WTC11 (cell line): Measurements from ENCODE around the gene SGCD.

Source experiments
- ATF1 ChIP-seq: sonication (generic); formaldehyde crosslinking; IDR thresholded peaks from 2 replicates; pipeline ENCODE4 v1.8.1; 2023; ENCODE audit warnings: mild to moderate bottlenecking, moderate library complexity, missing genetic modification reagents
- ATF2 ChIP-seq: sonication (generic); formaldehyde crosslinking; IDR thresholded peaks from 2 replicates; pipeline ENCODE4 v1.8.1; 2022; ENCODE audit warnings: low read depth, missing genetic modification reagents, borderline replicate concordance
- ATF3 ChIP-seq: sonication (generic); formaldehyde crosslinking; conservative IDR thresholded peaks from 2 replicates; pipeline ENCODE4 v1.8.1; 2022; ENCODE audit warnings: mild to moderate bottlenecking, missing genetic modification reagents
- CREB1 ChIP-seq: sonication (generic); formaldehyde crosslinking; IDR thresholded peaks from 2 replicates; pipeline ENCODE4 v1.8.0; 2023; ENCODE audit warnings: mild to moderate bottlenecking, missing genetic modification reagents
- ZNF317 ChIP-seq: sonication (generic); formaldehyde crosslinking; IDR thresholded peaks from 2 replicates; pipeline ENCODE4 v1.8.1; 2023; ENCODE audit warnings: low read depth, mild to moderate bottlenecking, moderate library complexity, missing genetic modification reagents, borderline replicate concordance
- TF ChIP-seq, protein P1 (sequence below): sonication (generic); formaldehyde crosslinking; IDR thresholded peaks from 2 replicates; pipeline ENCODE4 v1.8.0; 2023; ENCODE audit warnings: missing genetic modification reagents
- TF ChIP-seq, protein P2 (sequence below): fragments of 200-600 bp; IDR thresholded peaks from 2 replicates; pipeline ENCODE4 v1.8.0; 2022; ENCODE audit warnings: antibody characterized with exemption

DNA sequence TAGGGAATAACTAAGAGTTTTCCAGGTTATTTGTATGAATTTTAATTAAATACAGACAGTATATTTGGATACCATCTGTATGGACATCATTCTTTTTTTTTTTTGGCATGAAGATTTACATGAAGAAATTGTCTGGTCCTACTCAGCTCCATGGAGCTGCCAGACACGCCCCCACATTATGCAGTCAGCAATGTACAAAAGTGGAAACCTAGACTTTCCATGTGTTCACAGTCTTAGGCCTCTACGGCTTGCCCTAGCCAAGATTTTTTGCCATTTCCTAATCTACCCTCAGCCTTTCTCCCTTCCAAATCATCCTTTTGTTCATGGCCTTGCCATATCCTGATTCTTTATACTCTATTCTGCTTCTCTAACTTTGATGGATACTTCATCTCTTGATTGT is 207.1 kb downstream of the SGCD start:
- TF ChIP-seq, protein P1, sequence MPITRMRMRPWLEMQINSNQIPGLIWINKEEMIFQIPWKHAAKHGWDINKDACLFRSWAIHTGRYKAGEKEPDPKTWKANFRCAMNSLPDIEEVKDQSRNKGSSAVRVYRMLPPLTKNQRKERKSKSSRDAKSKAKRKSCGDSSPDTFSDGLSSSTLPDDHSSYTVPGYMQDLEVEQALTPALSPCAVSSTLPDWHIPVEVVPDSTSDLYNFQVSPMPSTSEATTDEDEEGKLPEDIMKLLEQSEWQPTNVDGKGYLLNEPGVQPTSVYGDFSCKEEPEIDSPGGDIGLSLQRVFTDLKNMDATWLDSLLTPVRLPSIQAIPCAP (CRISPR knock-in tag), result no peak
- TF ChIP-seq CREB1 (no peak), ATF2 (CRISPR knock-in tag) (no peak), ZNF317 (CRISPR knock-in tag) (no peak), ATF1 (CRISPR knock-in tag) (no peak), ATF3 (CRISPR knock-in tag) (no peak)
- TF ChIP-seq, protein P2, sequence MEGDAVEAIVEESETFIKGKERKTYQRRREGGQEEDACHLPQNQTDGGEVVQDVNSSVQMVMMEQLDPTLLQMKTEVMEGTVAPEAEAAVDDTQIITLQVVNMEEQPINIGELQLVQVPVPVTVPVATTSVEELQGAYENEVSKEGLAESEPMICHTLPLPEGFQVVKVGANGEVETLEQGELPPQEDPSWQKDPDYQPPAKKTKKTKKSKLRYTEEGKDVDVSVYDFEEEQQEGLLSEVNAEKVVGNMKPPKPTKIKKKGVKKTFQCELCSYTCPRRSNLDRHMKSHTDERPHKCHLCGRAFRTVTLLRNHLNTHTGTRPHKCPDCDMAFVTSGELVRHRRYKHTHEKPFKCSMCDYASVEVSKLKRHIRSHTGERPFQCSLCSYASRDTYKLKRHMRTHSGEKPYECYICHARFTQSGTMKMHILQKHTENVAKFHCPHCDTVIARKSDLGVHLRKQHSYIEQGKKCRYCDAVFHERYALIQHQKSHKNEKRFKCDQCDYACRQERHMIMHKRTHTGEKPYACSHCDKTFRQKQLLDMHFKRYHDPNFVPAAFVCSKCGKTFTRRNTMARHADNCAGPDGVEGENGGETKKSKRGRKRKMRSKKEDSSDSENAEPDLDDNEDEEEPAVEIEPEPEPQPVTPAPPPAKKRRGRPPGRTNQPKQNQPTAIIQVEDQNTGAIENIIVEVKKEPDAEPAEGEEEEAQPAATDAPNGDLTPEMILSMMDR, result no peak
